ENCODE results near the gene PYDC2.

PYDC2 gene

GRCh38 chr3:191461113-191461595, at the start of gene PYDC2:
Gene PYDC2 (plus strand): TSS chr3:191461163. CDS start chr3:191461163, 0 bp downstream.
- DNase-seq (ENCODE audit: low read depth, low spot score), result no peak

- no peak for DNase-seq (ENCODE audit: low read depth, low spot score)
Measured at GRCh38 chr3:191412759-191413158, 48.2 kb upstream of the PYDC2 start.

- DNase-seq (ENCODE audit: low read depth, low spot score), result no peak
Measured at GRCh38 chr3:191414286-191414685, 46.7 kb upstream of the PYDC2 start.

GRCh38 chr3:191414732-191415131, 46.2 kb upstream of the PYDC2 start:
- no peak for DNase-seq (ENCODE audit: low read depth, low spot score)

GRCh38 chr3:191415566-191415965, 45.4 kb upstream of the PYDC2 start:
- DNase-seq (ENCODE audit: low read depth, low spot score), result no peak

- DNase-seq (ENCODE audit: low read depth, low spot score), result no peak
Measured at GRCh38 chr3:191417457-191417729, 43.6 kb upstream of the PYDC2 start.

GRCh38 chr3:191420771-191421170, 40.2 kb upstream of the PYDC2 start:
- DNase-seq (ENCODE audit: low read depth, low spot score), result no peak

GRCh38 chr3:191424881-191425280, 36.1 kb upstream of the PYDC2 start:
- DNase-seq (ENCODE audit: low read depth, low spot score), result no peak

GRCh38 chr3:191425322-191425734, 35.6 kb upstream of the PYDC2 start:
- no peak for DNase-seq (ENCODE audit: low read depth, low spot score)

GRCh38 chr3:191426311-191426710, 34.7 kb upstream of the PYDC2 start:
- DNase-seq (ENCODE audit: low read depth, low spot score), result no peak

GRCh38 chr3:191428177-191428576, 32.8 kb upstream of the PYDC2 start:
- DNase-seq (ENCODE audit: low read depth, low spot score), result no peak

- no peak for DNase-seq (ENCODE audit: low read depth, low spot score)
Measured at GRCh38 chr3:191430103-191430502, 30.9 kb upstream of the PYDC2 start.

- DNase-seq (ENCODE audit: low read depth, low spot score), result no peak
Measured at GRCh38 chr3:191431160-191431822, 29.7 kb upstream of the PYDC2 start.

GRCh38 chr3:191432162-191432561, 28.8 kb upstream of the PYDC2 start:
- no peak for DNase-seq (ENCODE audit: low read depth, low spot score)

- no peak for DNase-seq (ENCODE audit: low read depth, low spot score)
Measured at GRCh38 chr3:191434024-191434423, 26.9 kb upstream of the PYDC2 start.

GRCh38 chr3:191435981-191436380, 25.0 kb upstream of the PYDC2 start:
- no peak for DNase-seq (ENCODE audit: low read depth, low spot score)

GRCh38 chr3:191438150-191438814, 22.7 kb upstream of the PYDC2 start:
- no peak for DNase-seq (ENCODE audit: low read depth, low spot score)

GRCh38 chr3:191440532-191440931, 20.4 kb upstream of the PYDC2 start:
- DNase-seq (ENCODE audit: low read depth, low spot score), result no peak

GRCh38 chr3:191441687-191442086, 19.3 kb upstream of the PYDC2 start:
- no peak for DNase-seq (ENCODE audit: low read depth, low spot score)

- DNase-seq (ENCODE audit: low read depth, low spot score), result no peak
Measured at GRCh38 chr3:191444569-191444968, 16.4 kb upstream of the PYDC2 start.

GRCh38 chr3:191449256-191449655, 11.7 kb upstream of the PYDC2 start:
- DNase-seq (ENCODE audit: low read depth, low spot score), result no peak

GRCh38 chr3:191455257-191455952, 5.6 kb upstream of the PYDC2 start:
- DNase-seq (ENCODE audit: low read depth, low spot score), result no peak

- no peak for DNase-seq (ENCODE audit: low read depth, low spot score)
Measured at GRCh38 chr3:191460360-191460759, 603 bp upstream of the PYDC2 start.
